Loucy (cell line): Measurements from ENCODE around the gene CBX4.

ENCODE experiments used
- H2AFZ ChIP-seq: fragments of 200-600 bp; sonication (generic); 2 replicates; pipeline ENCODE4 v1.6.0; 2016; ENCODE audit warnings: antibody characterized with exemption, mild to moderate bottlenecking, low read length, moderate library complexity
- H3F3A ChIP-seq: fragments of 200-600 bp; 2 replicates; pipeline ENCODE4 v1.6.0; 2016; ENCODE audit warnings: antibody characterized with exemption, low read depth, mild to moderate bottlenecking
- H3K27me3 ChIP-seq: fragments of 200-600 bp; sonication (generic); 2 replicates; pipeline ENCODE4 v1.6.1; 2014; ENCODE audit warnings: low read length, mild to moderate bottlenecking; ENCODE audit not compliant: insufficient read depth, poor library complexity, severe bottlenecking
- H3K36me3 ChIP-seq: fragments of 200-600 bp; sonication (generic); 2 replicates; pipeline ENCODE4 v1.6.1; 2016; ENCODE audit warnings: low read length; ENCODE audit not compliant: insufficient read depth
- H3K4me1 ChIP-seq: fragments of 200-600 bp; sonication (generic); 2 replicates; pipeline ENCODE4 v1.5.1; 2014; ENCODE audit warnings: low read length, mild to moderate bottlenecking; ENCODE audit not compliant: insufficient read depth, poor library complexity, severe bottlenecking
- H3K4me2 ChIP-seq: fragments of 200-600 bp; sonication (generic); 2 replicates; pipeline ENCODE4 v1.6.0; 2014; ENCODE audit warnings: antibody characterized with exemption, low read length, low read depth, mild to moderate bottlenecking; ENCODE audit not compliant: poor library complexity, severe bottlenecking
- H3K4me3 ChIP-seq: fragments of 200-600 bp; sonication (generic); 2 replicates; pipeline ENCODE4 v1.5.1; 2014; ENCODE audit warnings: low read length, mild to moderate bottlenecking, mixed read lengths; ENCODE audit not compliant: poor library complexity, severe bottlenecking
- H3K79me2 ChIP-seq: fragments of 200-600 bp; sonication (generic); 2 replicates; pipeline ENCODE4 v1.6.1; 2014; ENCODE audit warnings: low read length; ENCODE audit not compliant: insufficient read depth
- H3K9ac ChIP-seq: fragments of 200-600 bp; sonication (generic); 2 replicates; pipeline ENCODE4 v1.6.0; 2014; ENCODE audit warnings: mild to moderate bottlenecking, low read depth, low read length, moderate library complexity; ENCODE audit not compliant: poor library complexity, severe bottlenecking
- H3K9me2 ChIP-seq: fragments of 200-600 bp; sonication (generic); replicated peaks from 2 replicates; pipeline ENCODE4 v1.6.1; 2016; ENCODE audit warnings: low read depth, low read length, mixed read lengths
- H3K9me3 ChIP-seq: fragments of 200-600 bp; sonication (generic); 2 replicates; pipeline ENCODE4 v1.6.1; 2014; ENCODE audit warnings: mild to moderate bottlenecking, antibody characterized with exemption, low read length, low read depth; ENCODE audit not compliant: insufficient read depth
- H4K20me1 ChIP-seq: fragments of 200-600 bp; sonication (generic); 2 replicates; pipeline ENCODE4 v1.6.0; 2014; ENCODE audit warnings: antibody characterized with exemption, low read length, mild to moderate bottlenecking; ENCODE audit not compliant: insufficient read depth, poor library complexity, severe bottlenecking
- CTCF ChIP-seq: fragments of 200-600 bp; sonication (generic); conservative IDR thresholded peaks from 2 replicates; pipeline ENCODE4 v1.5.1; 2014; ENCODE audit warnings: mild to moderate bottlenecking, antibody characterized with exemption, low read length
- EZH2phosphoT487 ChIP-seq: fragments of 200-600 bp; IDR thresholded peaks from 2 replicates; pipeline ENCODE4 v1.6.1; 2018; ENCODE audit warnings: antibody characterized with exemption, mild to moderate bottlenecking, moderate library complexity, borderline replicate concordance

Gene CBX4

GRCh38 chr17:79794659-79795511 lies 44.4 kb downstream of the CBX4 start:
- Histone ChIP-seq H3K36me3 (peaks cover 8% of the 10 kb centered on the region; the same call in 1 of the 2 replicates), H2AFZ (no peak overlapping the region), H3F3A (peaks cover 3% of the 10 kb centered on the region; the same call in 1 of the 2 replicates), H3K27me3 (no peaks in the 10 kb centered on the region), H3K4me3 (peak overlapping the region; percentile 78), H3K4me2 (peak overlapping the region; percentile 87), H3K9ac (peak overlapping the region; percentile 42), H3K4me1 (peaks cover 52% of the 10 kb centered on the region), H3K9me3 (no peaks in the 10 kb centered on the region), H3K9me2 (no peaks in the 10 kb centered on the region), H4K20me1 (peaks cover 37% of the 10 kb centered on the region), H3K79me2 (peaks cover 82% of the 10 kb centered on the region)
- TF ChIP-seq EZH2phosphoT487, result no peak
- no peak for TF ChIP-seq CTCF

- Histone ChIP-seq H3K9ac (peak overlapping the region; percentile 83), H3K4me2 (peak overlapping the region; percentile 87), H3F3A (peaks cover 3% of the 10 kb centered on the region; the same call in 1 of the 2 replicates), H3K27me3 (no peaks in the 10 kb centered on the region), H3K9me2 (no peaks in the 10 kb centered on the region), H2AFZ (no peak overlapping the region), H4K20me1 (peaks cover 37% of the 10 kb centered on the region), H3K9me3 (no peaks in the 10 kb centered on the region), H3K4me1 (peaks cover 53% of the 10 kb centered on the region), H3K4me3 (peak overlapping the region; percentile 78), H3K36me3 (peaks cover 8% of the 10 kb centered on the region; the same call in 1 of the 2 replicates), H3K79me2 (peaks cover 72% of the 10 kb centered on the region)
- no peak for TF ChIP-seq CTCF
- no peak for TF ChIP-seq EZH2phosphoT487
These were observed 45.3 kb downstream of the CBX4 start for GRCh38 chr17:79793924-79794304.

- H3K9ac ChIP-seq, result peak overlapping the region; percentile 83
- H3K9me2 ChIP-seq, result no peaks in the 10 kb centered on the region
- peaks cover 8% of the 10 kb centered on the region; the same call in 1 of the 2 replicates for H3K36me3 ChIP-seq
- H3K4me3 ChIP-seq, result peak overlapping the region; percentile 78
- no peaks in the 10 kb centered on the region for H3K27me3 ChIP-seq
- H4K20me1 ChIP-seq, result peaks cover 37% of the 10 kb centered on the region
- no peak overlapping the region for H2AFZ ChIP-seq
- peaks cover 4% of the 10 kb centered on the region; the same call in 1 of the 2 replicates for H3F3A ChIP-seq
- H3K4me1 ChIP-seq, result peaks cover 49% of the 10 kb centered on the region
- TF ChIP-seq EZH2phosphoT487 (no peak), CTCF (no peak)
- peaks cover 66% of the 10 kb centered on the region for H3K79me2 ChIP-seq
- H3K4me2 ChIP-seq, result peak overlapping the region; percentile 87
- H3K9me3 ChIP-seq, result no peaks in the 10 kb centered on the region
These were observed 46.0 kb downstream of the CBX4 start for GRCh38 chr17:79792984-79793923.
